NB4 (cell line): Measurements from ENCODE around the gene NDST4.

Source experiments
- DNase-seq: peaks from one replicate; pipeline ENCODE4 v3.0.0; 2010; ENCODE audit warnings: low read depth
- H3K4me3 ChIP-seq: one replicate; pipeline ENCODE4 v1.5.1; 2011; ENCODE audit warnings: mild to moderate bottlenecking, low read depth, low read length, moderate library complexity
- CTCF ChIP-seq: IDR thresholded peaks from one replicate; pipeline ENCODE4 v1.5.1; 2012; ENCODE audit warnings: low read depth, low read length
- MAX ChIP-seq: IDR thresholded peaks from 2 replicates; pipeline ENCODE4 v1.6.1; 2011; ENCODE audit warnings: low read depth, low read length
- MYC ChIP-seq: IDR thresholded peaks from 2 replicates; pipeline ENCODE4 v1.6.1; 2011; ENCODE audit warnings: low read depth, low read length
- POLR2A ChIP-seq: IDR thresholded peaks from 2 replicates; pipeline ENCODE4 v1.6.1; 2011; ENCODE audit warnings: mild to moderate bottlenecking; ENCODE audit not compliant: insufficient read length; ENCODE audit errors: extremely low read depth

NDST4 gene

GRCh38 chr4:114941503-114941902 lies 171.9 kb downstream of the NDST4 start:
- no peak overlapping the region for H3K4me3 ChIP-seq
- no peak for DNase-seq
- TF ChIP-seq MYC (no peak), CTCF (no peak), POLR2A (no peak), MAX (no peak)

- DNase-seq = no peak
- TF ChIP-seq MAX (no peak), CTCF (no peak), POLR2A (no peak)
- H3K4me3 ChIP-seq = no peak overlapping the region
Measured at GRCh38 chr4:114927881-114928280, 185.5 kb downstream of the NDST4 start.

GRCh38 chr4:114926583-114926982 lies 186.8 kb downstream of the NDST4 start:
- no peak overlapping the region for H3K4me3 ChIP-seq
- DNase-seq = no peak
- TF ChIP-seq MYC = no peak

- no peak overlapping the region for H3K4me3 ChIP-seq
- DNase-seq = no peak
- TF ChIP-seq POLR2A = no peak
- TF ChIP-seq CTCF = no peak
- no peak for TF ChIP-seq MYC
- TF ChIP-seq MAX = no peak
Measured at GRCh38 chr4:114924311-114924710, 189.1 kb downstream of the NDST4 start.

- no peak overlapping the region for H3K4me3 ChIP-seq
- no peak for TF ChIP-seq MYC
- no peak for TF ChIP-seq POLR2A
- TF ChIP-seq MAX = no peak
- TF ChIP-seq CTCF = no peak
- no peak for DNase-seq
Measured at GRCh38 chr4:114922592-114922933, 190.9 kb downstream of the NDST4 start.

GRCh38 chr4:114921790-114922591 lies 191.4 kb downstream of the NDST4 start:
- TF ChIP-seq CTCF (no peak), POLR2A (no peak), MAX (no peak), MYC (no peak)
- no peak overlapping the region for H3K4me3 ChIP-seq
- DNase-seq = no peak
